PC-9 (cell line): ENCODE data around the gene RGSL1. TPM values are rescaled to one million over a fixed set of nuclear protein-coding genes. Genes with fewer than 3 reads are reported as not detected.
A peak's percentile ranks its signal among the peaks of the same experiment; 100 is the strongest.

ENCODE experiments used
- BruUV-seq: library from RNA; stranded (reverse); fragments of 400-500 nt; replicated peaks from 2 replicates; lab custom pipeline; 2021; lab: Mats Ljungman, UMichigan
- CTCF ChIA-PET: fragments of 300-600 bp; sonication (Branson Sonifier 250); formaldehyde crosslinking; loops from one replicate; lab custom pipeline; 2022; ENCODE audit warnings: antibody characterized with exemption; lab: Charles Lee
- POLR2A ChIA-PET: fragments of 300-600 bp; sonication (Branson Sonifier 250); formaldehyde crosslinking; loops from one replicate; lab custom pipeline; 2022; ENCODE audit warnings: antibody characterized with exemption; ENCODE audit not compliant: unreplicated experiment; lab: Charles Lee
- DNase-seq, 2 experiments: peaks; one replicate each; pipeline versions ENCODE4 v3.0.0 to v3.0.0-alpha.2; 2015 to 2022; ENCODE audit warnings: mixed read lengths in 1 of 2
- H2AFZ ChIP-seq: fragments of 200-600 bp; sonication (generic); 2 replicates; pipeline ENCODE4 v1.8.1; 2017; ENCODE audit warnings: antibody characterized with exemption
- H3F3A ChIP-seq: fragments of 200-600 bp; sonication (generic); 2 replicates; pipeline ENCODE4 v1.8.1; 2017; ENCODE audit warnings: antibody characterized with exemption, mild to moderate bottlenecking, low read depth; ENCODE audit not compliant: insufficient read depth
- H3K27ac ChIP-seq: fragments of 200-600 bp; sonication (generic); 2 replicates; pipeline ENCODE4 v1.6.1; 2016; ENCODE audit warnings: mixed run types
- H3K27me3 ChIP-seq: fragments of 200-600 bp; sonication (generic); 2 replicates; pipeline ENCODE4 v1.6.1; 2016; ENCODE audit warnings: low read depth, mixed run types; ENCODE audit not compliant: insufficient read depth
- H3K36me3 ChIP-seq: fragments of 200-600 bp; sonication (generic); 2 replicates; pipeline ENCODE4 v1.6.1; 2016; ENCODE audit warnings: low read depth, mixed run types
- H3K4me1 ChIP-seq: fragments of 200-600 bp; sonication (generic); replicated peaks from 2 replicates; pipeline ENCODE4 v1.6.1; 2016; ENCODE audit warnings: mixed run types; ENCODE audit not compliant: insufficient read depth
- H3K4me2 ChIP-seq: fragments of 200-600 bp; sonication (generic); 2 replicates; pipeline ENCODE4 v1.6.1; 2017; ENCODE audit warnings: mixed run types
- H3K4me3 ChIP-seq: fragments of 200-600 bp; sonication (generic); 2 replicates; pipeline ENCODE4 v1.6.1; 2016; ENCODE audit warnings: mixed run types
- H3K79me2 ChIP-seq: fragments of 200-600 bp; sonication (generic); 2 replicates; pipeline ENCODE4 v1.6.1; 2017; ENCODE audit warnings: low read depth, mixed run types
- H3K9me2 ChIP-seq: fragments of 200-600 bp; sonication (generic); 2 replicates; pipeline ENCODE4 v1.8.1; 2017; ENCODE audit warnings: mild to moderate bottlenecking; ENCODE audit not compliant: insufficient read depth
- H3K9me3 ChIP-seq: fragments of 200-600 bp; sonication (generic); 2 replicates; pipeline ENCODE4 v1.8.1; 2016; ENCODE audit warnings: low read depth; ENCODE audit not compliant: insufficient read depth
- H4K20me1 ChIP-seq: fragments of 200-600 bp; sonication (generic); 2 replicates; pipeline ENCODE4 v1.8.1; 2017; ENCODE audit not compliant: insufficient read depth
- EZH2 ChIP-seq: fragments of 200-600 bp; sonication (generic); IDR thresholded peaks from 2 replicates; pipeline ENCODE4 v1.8.0; 2017; ENCODE audit warnings: antibody characterized with exemption, low read depth
- intact Hi-C: fragments of 100-400 bp; cut with micrococcal nuclease; formaldehyde crosslinking; loops from one replicate; pipeline ENCODE4 v1.10.0; 2022; ENCODE audit not compliant: unreplicated experiment
- total RNA-seq: library from RNA; stranded (reverse); gene quantifications from 2 replicates; pipeline ENCODE4 v1.2.3, GENCODE V29; 2021
- TF ChIP-seq, protein P1 (sequence below): fragments of 200-600 bp; sonication (generic); conservative IDR thresholded peaks from 2 replicates; pipeline ENCODE4 v1.6.1; 2017; ENCODE audit warnings: mixed run types, antibody characterized with exemption, mild to moderate bottlenecking, moderate library complexity

Gene RGSL1
- total RNA-seq, 1 experiment from 2014 or later, result not detected

DNA sequence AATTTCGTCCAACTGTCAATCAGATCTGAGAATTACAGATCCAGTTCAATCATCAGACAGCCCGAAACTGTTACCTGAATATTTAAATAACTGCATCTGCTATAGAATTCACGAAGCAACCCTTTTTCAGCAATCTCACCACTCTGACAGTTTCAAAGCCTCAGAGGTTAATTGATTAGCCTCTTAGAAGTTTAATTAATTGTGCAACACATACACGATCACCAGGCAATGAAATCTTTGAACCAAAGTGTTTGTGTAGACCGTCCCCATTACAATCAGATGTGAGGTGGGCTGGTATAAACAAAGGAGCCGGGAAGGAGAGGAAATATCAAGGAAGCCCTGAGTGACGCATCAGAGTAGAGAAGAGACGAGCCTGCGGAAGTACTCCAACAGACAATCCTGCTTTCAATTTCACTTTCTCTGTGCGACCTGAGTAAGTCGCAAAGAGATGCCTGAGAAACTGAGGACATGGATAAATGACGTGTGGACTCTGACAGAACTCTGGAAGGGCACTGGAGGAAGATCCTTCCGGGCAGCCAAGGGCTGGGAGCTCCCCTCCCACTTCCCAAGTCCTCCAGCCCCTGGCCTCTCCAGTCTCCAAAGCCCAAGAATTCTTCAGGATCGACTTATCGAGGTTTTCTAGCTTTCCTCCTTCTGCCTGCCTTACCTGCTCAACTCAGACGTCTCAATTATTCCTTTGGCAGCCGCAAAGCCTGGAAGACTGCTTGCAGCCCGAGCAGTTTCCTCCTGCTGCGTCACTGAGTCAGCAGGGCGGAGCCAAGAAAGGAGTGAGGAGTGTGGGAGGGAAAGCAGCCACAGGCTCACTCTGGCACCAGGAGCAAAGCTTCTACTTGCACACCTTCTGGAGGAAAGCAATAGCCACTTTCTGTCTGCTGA lies 138.8 kb downstream of the RGSL1 start, which contains the start of gene RNASEL:
TSS of gene RNASEL (minus strand) at position 757 of the 897 bp plus-strand sequence. CDS start 2,450 bp downstream, outside the sequence.
- H3F3A ChIP-seq, result peaks cover 13% of the 10 kb centered on the region; the same call in 1 of the 2 replicates
- no peaks in the 10 kb centered on the region for H3K79me2 ChIP-seq
- peak within 1 kb of the TSS; percentile 96 for H2AFZ ChIP-seq
- H4K20me1 ChIP-seq, result no peaks in the 10 kb centered on the region
- peak; percentile 69 to 78 for DNase-seq
- H3K36me3 ChIP-seq, result no peaks in the 10 kb centered on the region
- peak within 1 kb of the TSS; percentile 64 for H3K4me3 ChIP-seq
- TF ChIP-seq EZH2, result no peak
- TF ChIP-seq, protein P1, sequence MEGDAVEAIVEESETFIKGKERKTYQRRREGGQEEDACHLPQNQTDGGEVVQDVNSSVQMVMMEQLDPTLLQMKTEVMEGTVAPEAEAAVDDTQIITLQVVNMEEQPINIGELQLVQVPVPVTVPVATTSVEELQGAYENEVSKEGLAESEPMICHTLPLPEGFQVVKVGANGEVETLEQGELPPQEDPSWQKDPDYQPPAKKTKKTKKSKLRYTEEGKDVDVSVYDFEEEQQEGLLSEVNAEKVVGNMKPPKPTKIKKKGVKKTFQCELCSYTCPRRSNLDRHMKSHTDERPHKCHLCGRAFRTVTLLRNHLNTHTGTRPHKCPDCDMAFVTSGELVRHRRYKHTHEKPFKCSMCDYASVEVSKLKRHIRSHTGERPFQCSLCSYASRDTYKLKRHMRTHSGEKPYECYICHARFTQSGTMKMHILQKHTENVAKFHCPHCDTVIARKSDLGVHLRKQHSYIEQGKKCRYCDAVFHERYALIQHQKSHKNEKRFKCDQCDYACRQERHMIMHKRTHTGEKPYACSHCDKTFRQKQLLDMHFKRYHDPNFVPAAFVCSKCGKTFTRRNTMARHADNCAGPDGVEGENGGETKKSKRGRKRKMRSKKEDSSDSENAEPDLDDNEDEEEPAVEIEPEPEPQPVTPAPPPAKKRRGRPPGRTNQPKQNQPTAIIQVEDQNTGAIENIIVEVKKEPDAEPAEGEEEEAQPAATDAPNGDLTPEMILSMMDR, result no peak
- intact Hi-C loops, result loop anchor here (5.0 kb wide), 1 partner anchor 191 kb away; no protein-coding TSS in a partner anchor
- peak within 1 kb of the TSS; percentile 91 for H3K4me2 ChIP-seq
- H3K27ac ChIP-seq, result peak within 1 kb of the TSS; percentile 69
- H3K9me3 ChIP-seq, result no peaks in the 10 kb centered on the region
- CTCF ChIA-PET, result interaction anchor here (1.1 to 2.0 kb wide), 2 partner anchors 504 to 508 kb away, joined by 4 to 7 read pairs; no protein-coding TSS in a partner anchor
- H3K27me3 ChIP-seq, result no peaks in the 10 kb centered on the region
- H3K4me1 ChIP-seq, result peaks cover 12% of the 10 kb centered on the region
- POLR2A ChIA-PET, result interaction anchor here (0.7 kb wide), 2 partner anchors 271 to 494 kb away, joined by 4 read pairs; no protein-coding TSS in a partner anchor
- H3K9me2 ChIP-seq, result no peaks in the 10 kb centered on the region
- TSS peak; percentile 84 for BruUV-seq

DNA sequence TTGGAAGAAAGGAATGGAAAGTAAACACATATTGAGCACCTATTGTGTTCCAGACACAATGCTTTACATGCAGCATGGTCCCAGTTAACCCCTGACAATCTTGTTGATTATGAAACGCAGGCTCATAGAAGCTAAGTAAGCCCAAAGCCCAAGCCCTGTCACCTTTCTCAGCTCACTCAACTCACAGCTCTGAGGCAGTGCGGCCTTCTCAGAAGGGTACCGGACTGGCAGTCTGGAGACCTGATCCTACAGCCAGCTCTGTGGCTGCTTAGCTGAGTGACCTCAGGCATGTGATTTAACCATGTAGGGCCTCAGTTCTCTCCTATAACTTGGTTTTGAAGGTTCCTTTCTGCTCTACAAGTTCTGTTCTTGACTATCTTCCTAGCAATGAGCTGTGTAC lies 139.6 kb downstream of the RGSL1 start:
- Histone ChIP-seq H4K20me1 (no peaks in the 10 kb centered on the region), H3K9me3 (no peaks in the 10 kb centered on the region), H2AFZ (peak overlapping the region; percentile 96; the same call in 1 of the 2 replicates), H3F3A (peaks cover 13% of the 10 kb centered on the region; the same call in 1 of the 2 replicates), H3K79me2 (no peaks in the 10 kb centered on the region), H3K27ac (no peak overlapping the region), H3K9me2 (no peaks in the 10 kb centered on the region), H3K4me2 (peak overlapping the region; percentile 91), H3K4me1 (peaks cover 12% of the 10 kb centered on the region), H3K4me3 (peak overlapping the region; percentile 64; the same call in 1 of the 2 replicates), H3K36me3 (no peaks in the 10 kb centered on the region), H3K27me3 (no peaks in the 10 kb centered on the region)
- DNase-seq, result no peak
- ChIA-PET POLR2A (interaction anchor here (0.7 kb wide), 2 partner anchors 272 to 495 kb away, joined by 4 read pairs; no protein-coding TSS in a partner anchor), CTCF (interaction anchor here (2.0 kb wide), 1 partner anchor 505 kb away, joined by 7 read pairs; no protein-coding TSS in a partner anchor)
- intact Hi-C loops, result loop anchor here (5.0 kb wide), 1 partner anchor 192 kb away; no protein-coding TSS in a partner anchor
- no peak for TF ChIP-seq EZH2
- TF ChIP-seq, protein P1, result no peak
- no TSS peak for BruUV-seq

DNA sequence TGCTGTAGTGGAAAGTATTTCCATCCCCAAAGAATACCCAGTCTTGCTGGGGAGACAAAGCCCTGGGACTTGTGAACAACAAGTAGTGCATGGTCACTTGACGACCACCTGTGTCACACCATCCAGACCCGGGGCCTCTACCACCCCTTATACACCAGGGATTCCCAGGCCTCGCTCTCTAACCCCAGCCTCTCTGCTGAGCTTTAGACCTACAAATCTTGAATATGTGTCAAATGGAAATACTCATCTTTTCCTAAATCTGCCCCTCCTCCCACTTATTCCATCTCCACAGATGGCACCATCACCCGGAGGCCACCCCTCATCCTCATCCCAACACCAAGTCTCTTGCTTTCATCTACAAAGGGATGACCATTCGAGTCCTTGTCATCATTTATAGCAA lies 140.0 kb downstream of the RGSL1 start:
- no peaks in the 10 kb centered on the region for H3K9me2 ChIP-seq
- TF ChIP-seq EZH2, result no peak
- peaks cover 12% of the 10 kb centered on the region for H3K4me1 ChIP-seq
- H4K20me1 ChIP-seq, result no peaks in the 10 kb centered on the region
- no peaks in the 10 kb centered on the region for H3K36me3 ChIP-seq
- ChIA-PET POLR2A (no interaction called here), CTCF (interaction anchor here (2.0 kb wide), 1 partner anchor 505 kb away, joined by 7 read pairs; no protein-coding TSS in a partner anchor)
- no peak overlapping the region for H2AFZ ChIP-seq
- no TSS peak for BruUV-seq
- DNase-seq, result no peak
- peaks cover 13% of the 10 kb centered on the region; the same call in 1 of the 2 replicates for H3F3A ChIP-seq
- intact Hi-C loops, result loop anchor here (5.0 kb wide), 1 partner anchor 193 kb away; no protein-coding TSS in a partner anchor
- H3K27ac ChIP-seq, result no peak overlapping the region
- no peak overlapping the region for H3K4me2 ChIP-seq
- no peaks in the 10 kb centered on the region for H3K9me3 ChIP-seq
- H3K4me3 ChIP-seq, result no peak overlapping the region
- no peaks in the 10 kb centered on the region for H3K27me3 ChIP-seq
- H3K79me2 ChIP-seq, result no peaks in the 10 kb centered on the region
